Hematopoietic multipotent progenitor cell (in vitro differentiated cells): Measurements from ENCODE around the gene RTN4. TPM values are rescaled to one million over a fixed set of nuclear protein-coding genes. Genes with fewer than 3 reads are reported as not detected.

Source experiments
- DNase-seq, 3 donors: peaks; one replicate each; pipeline ENCODE4 v3.0.0-alpha.2; 2011 to 2015; ENCODE audit warnings: low read depth in 2 of 3, low spot score in 2 of 3
- total RNA-seq: library from RNA; depleted of rRNA; stranded (reverse); fragments of >200 nt; gene quantifications from one replicate; pipeline ENCODE4 v1.2.3, GENCODE V29; 2012

RTN4 gene
- total RNA-seq, 1 donor = 69.2 TPM

DNA sequence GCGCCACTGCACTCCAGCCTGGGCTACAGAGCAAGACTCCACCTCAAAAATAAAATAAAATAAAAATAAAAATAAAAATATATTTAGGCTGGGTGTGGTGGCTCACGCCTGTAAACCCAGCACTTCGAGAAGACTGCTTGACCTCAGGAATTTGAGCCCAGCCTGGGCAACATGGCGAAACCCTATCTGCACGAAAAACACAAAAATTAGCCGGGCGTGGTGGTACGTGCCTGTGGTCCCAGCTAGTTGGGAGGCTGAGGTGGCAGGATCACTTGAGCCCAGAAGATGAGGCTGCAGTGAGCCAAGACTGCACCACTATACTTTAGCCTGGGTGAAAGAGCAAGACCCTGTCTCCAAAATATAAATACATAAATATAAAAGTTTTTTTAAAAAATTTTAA is 6.4 kb downstream of the RTN4 start:
- no peak for DNase-seq

DNA sequence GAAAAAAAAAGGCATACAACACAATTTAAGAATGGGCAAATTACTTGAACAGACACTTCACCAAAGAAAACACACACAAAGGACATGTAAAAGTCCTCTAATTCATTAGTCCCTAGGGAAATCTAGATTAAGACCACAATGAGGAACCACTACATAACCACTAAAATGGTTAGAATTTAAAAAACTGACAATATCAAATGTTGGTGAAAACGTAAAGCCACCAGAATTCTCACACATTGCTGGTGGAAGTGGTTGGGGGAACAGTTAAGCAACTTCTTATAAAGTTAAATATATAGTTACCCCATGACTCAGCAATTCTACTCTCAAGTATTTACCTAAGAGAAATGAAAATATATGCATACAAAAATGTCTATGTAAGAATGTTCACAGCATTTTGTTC is 11.8 kb downstream of the RTN4 start:
- no peak for DNase-seq

DNA sequence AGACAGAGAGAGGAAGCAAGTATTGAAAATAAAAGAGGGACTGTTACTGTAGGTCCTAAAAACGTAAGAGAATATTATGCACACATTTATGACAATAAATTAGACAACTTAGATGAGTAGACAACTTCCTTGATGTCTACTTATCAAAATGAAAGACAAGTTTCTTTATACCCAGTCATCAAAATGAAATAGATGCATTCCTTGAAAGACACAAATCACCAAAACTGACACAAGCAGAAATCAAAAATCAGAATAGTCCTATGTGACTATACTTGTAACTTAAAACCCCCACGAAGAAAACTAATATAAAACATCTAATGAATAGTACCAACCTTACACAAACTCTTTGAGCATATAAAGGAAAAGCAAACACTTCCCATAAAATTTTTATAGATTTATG is 14.5 kb downstream of the RTN4 start:
- DNase-seq = no peak

DNA sequence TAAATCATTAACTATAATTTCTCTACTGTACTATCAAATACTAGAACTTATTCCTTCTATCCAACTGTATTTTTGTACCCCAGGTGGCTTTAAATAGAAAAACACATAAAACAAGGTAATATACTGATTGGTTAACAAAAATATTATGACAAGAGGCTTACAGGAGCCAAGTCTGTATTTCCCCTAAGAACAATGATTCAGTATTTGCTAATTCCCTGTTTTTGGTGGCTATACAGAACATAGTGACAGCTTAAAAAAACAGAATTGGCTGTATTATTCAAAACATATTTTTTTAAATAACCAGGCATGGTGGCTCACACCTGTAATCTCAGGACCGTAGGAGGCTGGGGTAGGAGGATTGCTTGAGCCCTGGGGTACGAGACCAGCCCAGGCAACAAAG is 16.3 kb downstream of the RTN4 start:
- DNase-seq = no peak

DNA sequence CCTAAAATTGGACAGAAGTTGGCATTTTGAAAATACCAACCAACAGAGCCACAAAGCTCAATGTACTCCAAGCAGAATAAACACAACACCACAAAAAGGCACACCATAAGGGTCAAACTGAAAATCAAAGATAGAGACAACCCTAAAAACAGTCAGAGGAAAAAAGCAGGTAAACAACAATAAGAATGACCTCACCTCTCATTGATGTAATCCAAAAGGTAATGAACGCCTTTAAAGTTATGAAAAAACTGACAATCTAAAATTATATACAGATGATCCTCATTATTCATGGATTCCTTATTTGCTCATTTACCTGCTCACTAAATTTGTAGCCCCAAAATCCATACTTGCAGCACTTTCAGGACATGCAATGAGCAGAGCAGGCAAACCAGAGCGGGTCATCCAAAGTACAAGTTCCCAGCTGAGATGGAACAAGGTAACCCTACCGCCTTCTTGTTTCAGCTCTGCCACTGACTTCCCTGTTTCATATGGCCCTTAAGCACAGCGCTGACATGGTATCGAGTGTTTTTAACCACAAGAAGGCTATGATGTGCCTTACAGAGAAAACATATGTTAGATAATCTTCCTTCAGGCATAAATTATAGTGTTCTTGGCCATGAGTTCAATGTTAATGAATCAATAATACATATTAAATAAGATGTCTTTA is 17.0 kb downstream of the RTN4 start:
- peak in 1 of 3 donors; percentile 71 for DNase-seq

DNA sequence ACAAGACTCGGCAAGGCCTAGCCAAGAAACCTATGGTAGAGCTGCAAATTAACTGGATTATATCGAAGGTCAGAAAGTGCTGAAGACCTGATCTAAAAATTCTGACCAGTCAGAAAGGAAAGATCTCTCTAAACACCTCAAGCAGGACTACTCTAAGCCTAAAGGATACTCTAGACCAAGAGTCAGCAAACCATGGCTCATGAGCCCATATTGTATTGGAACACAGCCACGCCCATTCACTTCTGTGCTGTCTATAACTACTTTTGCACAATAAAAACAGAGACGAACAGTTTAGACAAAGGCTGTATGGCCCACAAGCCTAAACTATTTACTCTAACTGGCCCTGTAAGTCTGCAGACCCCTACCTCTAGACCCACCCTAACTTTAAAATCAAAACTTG is 18.7 kb downstream of the RTN4 start:
- no peak for DNase-seq

DNA sequence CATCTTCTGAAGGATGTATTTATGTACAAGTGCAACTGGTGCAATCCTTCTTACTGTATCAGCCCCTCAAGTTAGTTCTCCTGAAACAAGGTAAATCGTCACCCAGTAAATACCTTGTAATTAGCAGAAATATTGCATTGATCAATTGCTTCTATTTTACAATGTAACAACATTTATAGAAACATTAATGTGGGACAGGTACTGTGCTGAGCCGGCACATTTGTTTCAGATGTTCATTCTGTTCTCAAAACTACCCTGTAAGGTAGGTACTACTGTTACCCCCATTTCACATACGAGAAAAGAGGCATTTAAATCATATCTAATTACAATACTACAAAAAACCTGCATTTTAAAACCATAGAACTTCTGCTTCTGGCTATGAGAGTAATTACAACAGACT is 19.5 kb downstream of the RTN4 start:
- DNase-seq = no peak

DNA sequence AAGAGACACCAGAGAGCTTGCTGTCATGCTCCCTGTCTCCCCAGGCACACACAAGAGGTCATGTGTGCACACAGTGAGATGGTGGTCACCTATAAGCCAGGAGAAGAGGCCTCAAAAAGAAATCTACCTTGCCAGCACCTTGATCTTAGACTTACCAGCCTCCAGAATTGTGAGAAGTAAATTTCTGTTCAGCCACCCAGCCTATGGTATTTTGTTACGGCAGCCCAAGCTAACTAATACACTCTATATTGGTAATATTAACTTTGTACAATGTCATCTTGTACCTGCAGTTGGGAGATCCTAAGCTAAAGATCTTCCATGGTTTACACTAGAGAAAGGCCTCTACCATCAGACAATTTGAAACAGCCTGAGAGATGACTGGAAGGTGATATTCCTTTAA is 21.2 kb downstream of the RTN4 start:
- no peak for DNase-seq

DNA sequence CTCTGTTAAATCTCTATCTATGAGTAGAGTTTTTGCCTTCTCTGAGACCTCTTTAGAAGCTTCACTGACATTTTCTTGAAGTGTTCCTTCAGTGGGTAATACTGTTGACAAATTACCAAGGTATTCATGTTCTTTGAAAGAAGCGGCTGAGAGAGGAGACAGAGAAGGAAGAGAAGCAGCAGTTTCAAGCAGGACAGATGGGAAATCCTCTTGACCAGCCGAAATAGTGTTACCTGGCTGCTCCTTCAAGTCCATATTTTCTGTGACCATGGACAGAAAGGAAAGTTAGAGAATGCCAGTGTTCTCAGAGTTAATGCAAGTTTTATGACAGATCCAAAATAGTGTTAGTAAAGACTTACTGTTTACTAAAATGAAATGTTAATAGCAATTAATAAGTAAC is 23.0 kb downstream of the RTN4 start:
- DNase-seq = no peak

DNA sequence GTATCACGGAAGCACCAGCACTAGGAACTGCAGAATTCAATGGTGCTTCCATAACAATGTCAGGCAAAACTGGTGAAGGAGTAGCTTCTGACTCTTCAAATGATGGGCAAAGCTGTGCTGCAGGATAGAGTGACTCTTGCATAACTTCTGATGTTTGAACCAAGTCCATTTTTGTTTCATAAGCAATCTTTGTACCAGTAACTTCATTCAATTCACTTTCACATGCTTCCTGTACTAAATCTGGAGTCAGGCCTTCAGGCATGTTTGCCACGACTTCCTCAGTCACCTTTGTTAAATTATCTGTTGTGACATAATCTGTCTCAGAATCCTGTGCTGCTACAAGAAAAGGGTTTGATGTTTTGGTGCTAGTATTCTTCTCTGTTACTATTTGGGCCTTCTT is 24.0 kb downstream of the RTN4 start:
- DNase-seq = no peak

DNA sequence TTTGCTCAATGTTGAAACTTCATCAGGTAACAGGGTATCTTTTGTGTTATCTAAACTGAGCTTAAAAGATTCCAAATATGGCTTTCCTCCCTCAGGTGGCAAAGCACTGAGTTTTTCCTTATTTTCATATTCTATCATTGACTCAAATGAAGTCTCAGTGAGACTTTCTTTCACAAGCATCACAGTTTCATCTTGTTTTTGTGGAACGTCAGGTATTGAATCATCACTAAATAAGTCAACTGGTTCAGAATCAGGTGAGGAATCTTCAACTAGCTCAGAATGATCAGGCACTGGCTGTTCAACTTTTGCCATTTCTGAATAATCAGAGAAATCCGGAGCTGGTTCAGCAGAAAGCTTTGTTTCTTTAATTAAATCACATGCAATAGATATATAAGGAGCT is 24.6 kb downstream of the RTN4 start:
- no peak for DNase-seq

DNA sequence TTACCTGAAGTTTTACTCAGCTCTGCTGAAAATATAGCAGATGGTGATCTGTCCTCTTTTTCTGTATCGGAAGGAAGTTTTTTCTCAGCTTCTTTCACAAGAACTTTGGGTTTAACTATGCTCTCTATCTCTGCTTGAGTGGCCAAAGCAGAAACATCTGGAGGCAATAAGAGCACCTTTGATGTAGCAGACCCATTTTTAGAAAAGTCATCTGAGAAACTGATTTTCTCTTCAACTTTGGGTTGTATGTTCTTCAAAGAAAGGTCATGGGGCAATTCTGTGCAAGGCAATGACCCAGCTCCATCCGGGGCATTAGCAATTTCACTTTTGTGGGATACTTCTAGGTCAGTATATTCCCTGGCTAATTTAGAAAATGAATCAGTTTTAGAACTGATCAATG is 25.2 kb downstream of the RTN4 start:
- DNase-seq = no peak

DNA sequence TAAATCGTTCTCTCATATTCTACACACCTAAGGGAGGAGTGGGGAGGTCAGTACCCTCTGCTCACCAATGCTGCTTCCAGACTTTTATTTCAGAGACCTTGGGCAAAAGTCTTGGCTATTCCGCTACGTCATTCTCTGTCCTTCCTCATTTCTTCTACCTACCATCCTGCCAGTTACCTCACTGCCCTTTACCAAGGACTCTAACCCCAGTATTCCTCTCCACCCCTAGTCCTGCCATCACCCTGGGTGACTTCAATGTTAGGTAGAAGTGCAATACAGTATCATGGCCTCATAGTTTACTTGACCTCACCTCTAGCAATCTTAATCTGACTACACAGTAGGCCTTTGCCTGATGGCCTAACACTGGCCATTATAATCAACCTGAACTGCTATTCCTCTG is 27.8 kb downstream of the RTN4 start:
- DNase-seq = no peak

DNA sequence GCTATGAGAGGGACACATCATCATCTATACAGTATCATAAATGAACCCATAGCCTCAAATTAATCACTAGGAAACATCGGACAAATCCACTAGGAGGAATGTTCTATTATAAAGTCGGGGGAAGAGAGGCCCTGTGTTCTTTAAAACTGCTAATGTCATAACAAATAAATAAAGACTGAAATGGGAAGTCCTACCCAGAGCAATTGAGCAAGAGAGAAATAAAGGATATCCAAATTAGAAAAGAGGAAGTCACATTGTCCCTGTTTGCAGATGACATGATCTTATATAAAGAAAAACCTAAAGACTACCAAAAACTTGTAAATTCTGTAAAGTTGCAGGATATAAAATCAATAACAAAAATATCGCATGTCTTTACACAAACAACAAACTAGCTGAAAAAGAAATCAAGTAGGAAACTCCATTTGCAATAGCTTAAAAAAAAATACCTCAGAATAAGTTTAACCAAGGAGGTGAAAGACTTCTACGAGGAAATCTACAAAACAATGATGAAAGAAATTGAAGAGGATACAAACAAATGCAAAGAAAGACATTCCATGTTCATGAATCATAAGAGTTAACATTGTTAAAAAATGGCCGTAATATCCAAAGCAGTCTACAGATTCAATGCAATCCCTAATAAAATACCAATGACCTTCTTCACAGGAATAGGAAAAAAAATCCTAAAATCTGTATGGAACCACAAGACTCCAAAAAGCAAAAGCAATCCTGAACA is 30.6 kb downstream of the RTN4 start:
- DNase-seq = peak in 1 of 3 donors; percentile 65

DNA sequence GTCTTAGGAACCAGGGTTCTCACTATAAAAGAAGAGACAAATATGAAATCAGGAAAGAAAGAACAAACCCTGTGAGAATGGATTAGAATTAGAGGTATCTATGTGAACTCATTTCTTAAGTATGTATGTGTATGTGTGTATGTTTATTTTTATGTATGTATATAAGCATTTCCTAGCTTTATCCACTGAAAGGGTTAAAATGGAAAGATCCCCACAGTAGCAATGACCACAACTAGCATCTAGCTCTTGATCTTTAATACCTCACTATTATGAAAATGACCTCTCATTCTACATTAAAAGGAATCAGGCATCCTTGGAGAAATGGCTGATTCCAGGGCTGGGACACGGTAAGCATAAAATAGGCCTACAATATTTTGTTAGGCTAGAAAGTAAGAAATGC is 31.6 kb downstream of the RTN4 start:
- no peak for DNase-seq

DNA sequence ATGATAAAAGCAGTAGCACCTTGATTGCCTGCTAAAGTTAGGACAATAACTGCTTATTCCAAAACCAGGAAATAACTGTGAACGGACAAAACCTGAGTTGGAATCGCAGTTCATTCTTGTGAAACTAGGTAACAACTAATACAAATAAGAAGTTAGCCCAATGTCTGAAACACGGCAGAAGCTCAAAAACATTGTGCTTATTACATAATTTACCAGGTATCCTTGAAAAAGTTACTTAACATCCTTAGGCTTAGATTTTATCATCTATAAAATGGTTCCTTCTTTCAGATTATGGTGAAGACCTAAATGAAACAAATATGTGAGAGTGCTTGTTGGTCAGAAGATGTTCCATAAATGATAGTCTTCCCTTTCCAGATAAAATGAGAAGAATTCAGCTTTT is 32.4 kb downstream of the RTN4 start:
- no peak for DNase-seq

DNA sequence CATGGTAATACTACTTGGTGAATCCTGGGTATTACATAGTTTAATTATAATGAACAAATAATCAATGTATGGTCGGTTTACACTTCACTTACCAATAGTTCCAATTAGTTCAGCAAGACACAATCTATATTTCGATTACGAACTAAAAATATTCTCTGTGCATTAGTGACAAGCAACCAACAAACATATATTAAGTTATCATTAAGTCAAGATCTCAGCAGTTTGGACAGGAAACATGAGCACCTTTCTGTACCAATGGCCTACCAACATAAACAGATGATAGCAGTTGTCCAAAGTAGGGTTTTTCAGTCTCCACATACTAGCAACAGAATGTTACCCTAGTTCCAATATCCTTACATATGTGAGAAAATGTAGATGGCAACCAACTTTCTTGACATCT is 32.8 kb downstream of the RTN4 start:
- no peak for DNase-seq

DNA sequence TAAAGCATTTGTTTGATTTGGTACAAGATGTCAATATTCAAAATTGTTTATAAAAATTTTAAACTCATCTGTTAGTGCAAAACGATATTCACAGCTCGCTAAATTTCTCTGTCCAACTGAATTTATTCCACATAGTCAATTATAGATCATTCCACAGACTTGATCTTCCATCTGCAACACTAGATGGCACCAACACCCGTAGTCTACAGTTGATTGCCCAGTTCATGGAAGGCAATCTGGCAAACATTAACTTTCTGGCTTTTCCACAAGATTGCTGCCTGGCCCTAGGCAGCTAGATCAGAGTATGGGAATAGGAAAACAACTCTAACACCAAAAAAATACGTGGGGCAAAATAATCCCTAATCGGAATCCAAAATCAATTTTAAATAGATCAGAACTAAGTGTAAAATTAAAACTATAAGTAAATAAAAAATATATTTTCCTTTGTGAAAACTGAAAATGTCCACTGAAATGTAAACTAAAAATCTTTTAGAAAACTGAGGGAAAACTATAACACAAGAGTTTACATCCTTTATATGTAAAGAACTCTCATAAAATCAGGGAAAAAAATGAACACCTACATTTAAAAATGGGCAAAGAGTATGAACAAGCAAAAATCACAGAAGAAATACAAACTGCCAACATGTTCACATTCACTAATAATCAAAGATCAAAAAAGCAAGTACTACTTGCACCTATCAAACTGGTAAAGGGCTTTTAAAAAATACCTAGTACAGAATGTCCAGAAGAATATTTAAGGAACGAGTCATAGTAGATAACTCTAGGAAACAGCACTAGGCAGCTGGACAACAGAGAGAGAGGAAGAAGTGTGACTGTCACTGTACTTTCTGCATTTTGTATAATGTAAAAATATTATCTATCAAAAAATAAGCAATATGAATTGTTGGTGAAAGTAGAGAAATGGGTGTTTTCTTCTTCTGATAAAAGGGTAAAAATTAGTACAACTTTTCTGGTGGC is 35.0 kb downstream of the RTN4 start:
- DNase-seq = peak in 2 of 3 donors; percentile 48 to 62

DNA sequence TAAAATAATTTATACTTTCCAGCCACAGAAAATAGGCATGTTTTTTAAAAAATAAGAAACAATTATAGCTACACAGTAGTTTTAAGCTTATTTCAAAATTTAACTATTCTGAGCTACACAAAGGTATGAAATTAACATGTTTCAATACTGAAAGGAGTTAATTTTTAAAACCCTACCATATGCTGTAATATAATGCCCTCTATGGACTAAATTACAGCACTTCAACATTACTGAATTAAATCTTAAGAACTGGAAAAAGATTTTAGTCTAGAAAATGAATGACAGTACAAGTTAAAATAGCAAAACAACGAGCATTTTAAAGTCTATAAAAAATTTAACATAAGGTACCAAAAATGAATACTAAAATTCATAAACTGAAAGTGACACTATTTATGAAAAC is 36.3 kb downstream of the RTN4 start:
- peak in 1 of 3 donors; percentile 48 for DNase-seq

DNA sequence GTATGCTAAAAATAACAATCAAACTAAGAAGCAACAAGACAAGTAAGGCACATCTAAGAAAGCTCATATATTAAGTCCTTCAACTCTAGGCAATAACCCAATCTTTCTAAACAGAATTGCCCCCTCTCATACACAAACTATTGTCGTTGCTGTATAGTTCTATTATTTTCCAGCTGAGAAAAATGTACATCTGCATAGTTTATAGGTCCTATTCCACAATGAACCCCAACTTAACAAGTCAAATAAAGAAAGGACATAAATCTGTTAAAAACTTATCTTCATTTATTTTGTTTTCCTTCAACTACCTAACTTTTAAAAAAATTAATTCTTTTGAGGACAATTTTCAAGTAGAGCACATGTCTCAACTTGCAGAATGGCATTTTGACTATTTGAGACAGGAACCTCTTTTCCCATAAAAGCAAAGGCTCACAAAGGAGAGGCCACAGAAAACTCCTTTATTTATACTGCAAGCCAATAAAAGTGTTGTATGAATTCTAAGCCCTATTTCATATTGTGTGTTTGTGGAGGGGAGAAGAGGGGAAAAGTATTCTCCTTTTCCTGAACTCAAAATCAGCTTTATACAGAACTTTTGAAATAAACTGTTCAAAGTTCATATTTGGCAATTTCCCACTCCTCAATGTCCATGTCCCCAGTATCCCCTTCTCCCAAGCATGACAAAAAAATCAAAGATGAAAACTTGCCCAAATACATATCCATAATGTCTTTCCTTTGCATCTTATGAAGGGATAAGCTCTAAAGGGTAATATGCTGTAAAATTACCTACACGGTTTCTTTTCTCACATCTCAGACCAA is 37.4 kb downstream of the RTN4 start:
- no peak for DNase-seq
